SK-N-SH treated with all-trans-retinoic acid at 6 μM for 48 hours (cell line): Measurements from ENCODE around the gene GPC6.

Experiments used
- RARB ChIP-seq: fragments of 250-450 bp; sonication (Bioruptor Pico); IDR thresholded peaks from 2 replicates; pipeline ENCODE4 v1.8.0; 2021; ENCODE audit warnings: mild to moderate bottlenecking, moderate library complexity
- SNAI2 ChIP-seq: fragments of 250-450 bp; sonication (Bioruptor Pico); IDR thresholded peaks from 2 replicates; pipeline ENCODE4 v1.5.0; 2020; ENCODE audit warnings: mild to moderate bottlenecking, moderate library complexity
- TSHZ2 ChIP-seq: fragments of 250-450 bp; sonication (Bioruptor Pico); IDR thresholded peaks from 2 replicates; pipeline ENCODE4 v1.5.0; 2020; ENCODE audit warnings: mild to moderate bottlenecking, moderate library complexity
- ZC3H10 ChIP-seq: fragments of 250-450 bp; sonication (Bioruptor Pico); IDR thresholded peaks from 2 replicates; pipeline ENCODE4 v1.5.1; 2021; ENCODE audit warnings: mild to moderate bottlenecking, moderate library complexity
- ZFP30 ChIP-seq: fragments of 450-650 bp; formaldehyde crosslinking; IDR thresholded peaks from 2 replicates; pipeline ENCODE4 v1.5.0; 2022; ENCODE audit warnings: mild to moderate bottlenecking, moderate library complexity
- ZNF70 ChIP-seq: fragments of 450-650 bp; formaldehyde crosslinking; IDR thresholded peaks from 2 replicates; pipeline ENCODE4 v1.5.0; 2020; ENCODE audit warnings: mild to moderate bottlenecking, moderate library complexity

- TF ChIP-seq RARB: no peak
- no peak for TF ChIP-seq TSHZ2 (CRISPR knock-in tag)
- no peak for TF ChIP-seq ZC3H10
- no peak for TF ChIP-seq ZFP30 (CRISPR knock-in tag)
- no peak for TF ChIP-seq SNAI2
- TF ChIP-seq ZNF70 (CRISPR knock-in tag): no peak
Observed at GRCh38 chr13:94342436-94343242, 1116.0 kb downstream of the GPC6 start.
